SH-SY5Y (cell line): ENCODE data around the gene SOX13.

Experiments used
- GATA2 ChIP-seq: IDR thresholded peaks from 2 replicates; pipeline ENCODE4 v1.6.1; 2011; ENCODE audit warnings: mild to moderate bottlenecking, low read depth, low read length
- GATA3 ChIP-seq: IDR thresholded peaks from 2 replicates; pipeline ENCODE4 v1.6.1; 2011; ENCODE audit warnings: low read depth, mild to moderate bottlenecking, low read length, moderate library complexity

DNA sequence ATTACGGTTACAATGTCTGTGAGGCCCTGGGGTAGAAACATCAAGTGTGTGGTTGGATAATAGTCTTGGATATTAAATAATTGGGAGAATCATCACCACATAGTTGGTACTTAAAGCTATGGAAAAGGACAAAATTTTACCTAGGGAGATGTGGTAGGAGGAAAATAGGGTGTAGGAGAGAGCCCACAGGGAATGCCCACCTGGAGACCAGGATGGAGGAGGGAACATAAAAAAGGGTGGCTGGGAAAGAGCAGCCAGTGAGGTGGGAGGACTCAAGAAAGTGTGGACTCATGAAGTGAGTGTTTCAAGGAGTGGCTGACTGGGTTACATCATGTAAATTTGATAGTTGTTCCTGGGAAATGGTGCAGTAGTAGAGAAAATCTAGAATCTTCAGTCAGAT, 3.0 kb upstream of the SOX13 start:
- TF ChIP-seq GATA3 (no peak), GATA2 (no peak)
